Measurements from ENCODE around the gene LCN1.
A peak's percentile ranks its signal among the peaks of the same experiment; 100 is the strongest.

LCN1 gene

GRCh38 chr9:135501261-135502167, 19.7 kb upstream of the LCN1 start:
- Histone ChIP-seq H3K9me3 (ENCODE audit: insufficient read depth, low read length) (no peaks in the 10 kb centered on the region), H3K9me2 (replicated peaks; ENCODE audit: insufficient read depth, low read length) (no peaks in the 10 kb centered on the region), H3K4me3 (ENCODE audit: insufficient read depth, low read length, poor library complexity, severe bottlenecking) (peak overlapping the region; percentile 99), H3K4me2 (ENCODE audit: low read depth, low read length, poor library complexity, severe bottlenecking) (peak overlapping the region; percentile 66), H3K9ac (ENCODE audit: low read length) (peak overlapping the region; percentile 99), H3F3A (ENCODE audit: insufficient read depth) (no peaks in the 10 kb centered on the region), H3K79me2 (ENCODE audit: insufficient read depth, low read length) (peaks cover 20% of the 10 kb centered on the region), H4K20me1 (ENCODE audit: low read depth, low read length) (no peaks in the 10 kb centered on the region; the same call in 1 of the 2 replicates), H3K36me3 (ENCODE audit: low read length) (no peaks in the 10 kb centered on the region), H3K27ac (ENCODE audit: low read depth, low read length) (no peak overlapping the region), H3K27me3 (ENCODE audit: low read length) (no peaks in the 10 kb centered on the region), H2AFZ (ENCODE audit: low read depth, low read length, severe bottlenecking) (no peak overlapping the region)
- TF ChIP-seq CTCF (IDR thresholded peaks at IDR 0.05; ENCODE audit: insufficient read depth, low read length, poor library complexity, severe bottlenecking): no peak
- no peak for TF ChIP-seq EZH2phosphoT487 (conservative IDR thresholded peaks at IDR 0.05; ENCODE audit: low read length)

- peak overlapping the region; percentile 66 for H3K4me2 ChIP-seq (ENCODE audit: low read depth, low read length, poor library complexity, severe bottlenecking)
- no peaks in the 10 kb centered on the region for H3F3A ChIP-seq (ENCODE audit: insufficient read depth)
- H3K27ac ChIP-seq (ENCODE audit: low read depth, low read length): no peak overlapping the region
- H3K9ac ChIP-seq (ENCODE audit: low read length): no peak overlapping the region
- H3K9me3 ChIP-seq (ENCODE audit: insufficient read depth, low read length): no peaks in the 10 kb centered on the region
- no peaks in the 10 kb centered on the region; the same call in 1 of the 2 replicates for H4K20me1 ChIP-seq (ENCODE audit: low read depth, low read length)
- H3K9me2 ChIP-seq (replicated peaks; ENCODE audit: insufficient read depth, low read length): no peaks in the 10 kb centered on the region
- no peaks in the 10 kb centered on the region for H3K27me3 ChIP-seq (ENCODE audit: low read length)
- H3K4me3 ChIP-seq (ENCODE audit: insufficient read depth, low read length, poor library complexity, severe bottlenecking): no peak overlapping the region
- no peaks in the 10 kb centered on the region for H3K36me3 ChIP-seq (ENCODE audit: low read length)
- no peak overlapping the region for H2AFZ ChIP-seq (ENCODE audit: low read depth, low read length, severe bottlenecking)
- peaks cover 20% of the 10 kb centered on the region for H3K79me2 ChIP-seq (ENCODE audit: insufficient read depth, low read length)
- TF ChIP-seq CTCF (IDR thresholded peaks at IDR 0.05; ENCODE audit: insufficient read depth, low read length, poor library complexity, severe bottlenecking): no peak
- TF ChIP-seq EZH2phosphoT487 (conservative IDR thresholded peaks at IDR 0.05; ENCODE audit: low read length): no peak
Observed at GRCh38 chr9:135502168-135502872, 18.9 kb upstream of the LCN1 start.

- H3K36me3 ChIP-seq (ENCODE audit: low read length): no peaks in the 10 kb centered on the region
- H2AFZ ChIP-seq (ENCODE audit: low read depth, low read length, severe bottlenecking): no peak overlapping the region
- no peak for TF ChIP-seq CTCF (IDR thresholded peaks at IDR 0.05; ENCODE audit: insufficient read depth, low read length, poor library complexity, severe bottlenecking)
- no peak overlapping the region for H3K9ac ChIP-seq (ENCODE audit: low read length)
- H3K4me2 ChIP-seq (ENCODE audit: low read depth, low read length, poor library complexity, severe bottlenecking): no peak overlapping the region
- H3K79me2 ChIP-seq (ENCODE audit: insufficient read depth, low read length): peaks cover 20% of the 10 kb centered on the region
- no peaks in the 10 kb centered on the region; the same call in 1 of the 2 replicates for H4K20me1 ChIP-seq (ENCODE audit: low read depth, low read length)
- no peaks in the 10 kb centered on the region for H3K27me3 ChIP-seq (ENCODE audit: low read length)
- no peak overlapping the region for H3K27ac ChIP-seq (ENCODE audit: low read depth, low read length)
- H3K4me3 ChIP-seq (ENCODE audit: insufficient read depth, low read length, poor library complexity, severe bottlenecking): no peak overlapping the region
- H3K9me3 ChIP-seq (ENCODE audit: insufficient read depth, low read length): no peaks in the 10 kb centered on the region
- H3K9me2 ChIP-seq (replicated peaks; ENCODE audit: insufficient read depth, low read length): no peaks in the 10 kb centered on the region
- H3F3A ChIP-seq (ENCODE audit: insufficient read depth): no peaks in the 10 kb centered on the region
Observed at GRCh38 chr9:135502873-135503321, 18.3 kb upstream of the LCN1 start.

All from SU-DHL-6 (cell line).